GM12873 (cell line): ENCODE results near the gene ADAMTS2.

Source experiments
- TF ChIP-seq, protein P1 (sequence below): IDR thresholded peaks from 2 replicates; pipeline ENCODE4 v1.5.1; 2012; ENCODE audit warnings: low read depth, mild to moderate bottlenecking, moderate library complexity, low read length, control low read depth; ENCODE audit not compliant: insufficient read depth; ENCODE audit errors: missing control alignments

Gene ADAMTS2

DNA sequence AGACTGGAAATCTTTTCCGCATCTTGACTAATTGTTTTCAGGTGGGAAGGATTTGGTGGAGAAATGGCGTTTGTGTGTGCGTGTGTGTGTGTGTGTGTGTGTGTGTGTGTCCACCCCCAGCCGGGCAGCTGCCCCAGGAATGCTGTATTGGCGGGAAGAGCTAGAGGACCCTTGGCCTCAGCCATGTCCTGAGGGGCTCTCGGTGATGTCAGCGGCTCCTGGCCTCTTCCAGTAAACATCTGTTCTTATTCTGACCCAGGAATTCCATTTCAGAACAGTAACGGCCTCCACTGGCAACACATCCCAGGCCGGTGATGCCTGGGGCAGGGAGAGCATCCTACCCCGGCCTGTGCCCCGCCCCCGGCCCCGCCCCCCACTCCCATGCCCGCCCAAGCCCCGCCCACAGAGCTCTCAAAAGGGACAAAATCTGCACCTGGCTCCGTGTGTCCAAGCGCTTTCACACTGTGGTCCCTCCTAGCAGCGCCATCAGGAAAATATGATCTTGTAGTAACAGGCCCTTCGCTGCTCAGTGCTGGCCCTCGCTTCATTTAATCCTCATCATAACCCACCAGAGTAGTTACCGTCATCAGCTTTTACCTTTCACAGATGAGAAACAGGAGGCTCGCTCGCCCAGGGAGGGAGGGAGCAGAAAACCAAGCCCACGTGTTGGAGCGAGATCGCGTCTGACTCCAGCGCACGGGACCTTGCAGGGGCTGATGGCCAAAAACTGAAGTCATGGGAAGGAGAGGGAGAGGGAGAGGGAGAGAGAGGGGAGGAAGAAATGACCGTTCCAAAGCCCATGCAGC lies 18.9 kb downstream of the ADAMTS2 start:
- TF ChIP-seq, protein P1, sequence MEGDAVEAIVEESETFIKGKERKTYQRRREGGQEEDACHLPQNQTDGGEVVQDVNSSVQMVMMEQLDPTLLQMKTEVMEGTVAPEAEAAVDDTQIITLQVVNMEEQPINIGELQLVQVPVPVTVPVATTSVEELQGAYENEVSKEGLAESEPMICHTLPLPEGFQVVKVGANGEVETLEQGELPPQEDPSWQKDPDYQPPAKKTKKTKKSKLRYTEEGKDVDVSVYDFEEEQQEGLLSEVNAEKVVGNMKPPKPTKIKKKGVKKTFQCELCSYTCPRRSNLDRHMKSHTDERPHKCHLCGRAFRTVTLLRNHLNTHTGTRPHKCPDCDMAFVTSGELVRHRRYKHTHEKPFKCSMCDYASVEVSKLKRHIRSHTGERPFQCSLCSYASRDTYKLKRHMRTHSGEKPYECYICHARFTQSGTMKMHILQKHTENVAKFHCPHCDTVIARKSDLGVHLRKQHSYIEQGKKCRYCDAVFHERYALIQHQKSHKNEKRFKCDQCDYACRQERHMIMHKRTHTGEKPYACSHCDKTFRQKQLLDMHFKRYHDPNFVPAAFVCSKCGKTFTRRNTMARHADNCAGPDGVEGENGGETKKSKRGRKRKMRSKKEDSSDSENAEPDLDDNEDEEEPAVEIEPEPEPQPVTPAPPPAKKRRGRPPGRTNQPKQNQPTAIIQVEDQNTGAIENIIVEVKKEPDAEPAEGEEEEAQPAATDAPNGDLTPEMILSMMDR: no peak

DNA sequence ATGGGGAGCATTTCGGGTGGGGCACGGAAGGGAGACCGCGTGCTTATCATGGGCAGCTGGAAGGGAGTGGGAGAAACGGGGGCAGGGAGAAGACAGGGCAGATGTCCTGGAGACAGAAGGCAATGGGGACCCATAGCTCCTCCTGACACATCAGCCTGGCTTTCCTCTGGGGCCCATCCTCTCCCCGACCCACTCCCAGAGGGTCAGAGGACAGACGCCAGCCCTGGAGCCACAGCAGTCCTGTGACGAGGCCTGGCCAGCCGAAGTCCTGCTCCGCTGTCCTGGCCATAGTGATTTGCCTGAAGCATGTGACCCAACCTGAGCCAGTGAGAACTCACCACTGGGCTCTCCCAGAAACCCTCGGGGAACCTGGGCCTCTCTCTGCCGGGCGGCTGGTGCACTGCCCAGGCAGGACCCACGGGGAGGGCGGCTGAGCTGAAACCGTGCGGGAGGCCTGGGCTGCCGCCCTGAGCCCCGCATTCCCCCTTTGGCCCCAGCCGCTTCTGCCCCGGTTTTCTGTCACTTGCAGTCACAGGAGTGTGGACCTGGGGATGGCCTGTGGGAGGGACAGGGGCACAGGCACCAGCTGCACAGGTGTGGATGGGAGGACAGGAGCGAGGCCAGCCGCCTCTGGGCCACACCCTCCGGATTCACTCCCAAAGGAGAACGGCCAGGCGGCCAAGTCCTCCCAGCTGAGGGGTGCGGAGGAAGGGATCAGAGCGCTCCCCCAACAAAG lies 19.8 kb downstream of the ADAMTS2 start:
- TF ChIP-seq, protein P1: no peak

DNA sequence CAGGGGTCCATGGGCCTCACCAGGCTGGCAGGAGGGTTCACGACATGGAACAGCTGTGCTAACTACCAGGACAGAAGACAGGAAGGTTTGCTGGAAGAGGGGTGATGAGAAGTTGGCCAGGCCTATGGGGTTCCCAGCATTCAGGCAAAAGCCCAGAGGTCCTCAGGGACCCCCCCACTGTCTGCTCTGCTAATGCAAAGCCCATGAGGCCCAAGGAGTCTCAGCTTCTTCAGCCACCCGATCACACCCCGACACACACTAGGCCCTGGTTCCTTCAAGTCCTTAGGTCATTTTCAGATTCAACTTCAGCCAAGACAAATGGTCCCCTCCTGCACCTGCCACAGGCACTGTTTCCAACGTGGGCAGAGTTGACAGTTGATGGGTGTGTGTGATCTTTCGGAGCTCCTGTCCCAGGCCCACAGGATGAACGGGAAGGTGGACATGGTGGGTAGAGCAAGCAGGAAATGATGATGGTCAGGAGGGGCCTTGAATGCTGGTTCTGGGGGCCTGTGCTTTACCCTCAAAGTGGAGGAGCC lies 20.4 kb downstream of the ADAMTS2 start:
- TF ChIP-seq, protein P1: no peak

DNA sequence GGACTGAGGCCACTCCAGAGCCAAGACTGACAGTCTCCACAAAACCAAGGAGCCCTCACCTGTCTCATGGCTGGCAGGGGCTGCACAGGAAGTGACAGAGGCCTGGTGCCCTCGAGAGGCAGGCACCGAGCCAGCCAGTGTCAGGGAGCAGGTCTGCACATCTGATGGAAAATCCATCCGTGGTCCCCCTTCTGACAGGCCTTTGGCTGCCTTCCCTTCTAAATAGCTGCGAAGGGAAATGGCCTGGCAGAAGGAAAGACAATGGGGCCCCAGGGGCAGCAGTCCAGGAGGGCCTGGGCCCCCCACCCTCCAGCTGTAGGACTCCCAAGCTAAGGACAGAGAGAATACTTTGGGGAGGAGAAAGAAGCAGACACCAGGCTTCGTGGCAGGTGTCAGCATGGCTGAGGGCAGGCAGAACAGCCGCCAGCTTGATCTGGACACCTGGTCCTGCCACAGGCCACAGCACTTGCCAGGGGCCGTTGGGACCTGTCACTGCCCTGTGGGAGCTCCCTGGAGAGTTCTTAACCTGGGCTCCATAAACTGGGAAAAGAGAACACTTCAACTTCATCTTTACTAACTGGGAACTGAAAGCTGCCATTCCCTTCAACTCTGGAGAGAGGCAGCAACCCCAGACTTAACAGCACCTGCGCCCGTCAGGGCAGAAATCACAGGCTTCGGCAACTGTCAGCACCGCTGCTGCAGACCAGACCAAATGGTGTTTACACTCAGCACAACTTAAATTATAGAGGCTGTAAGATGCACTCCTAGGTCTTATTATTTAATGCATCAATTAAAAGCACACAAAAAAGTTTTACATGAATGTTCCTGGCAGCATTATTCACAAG lies 22.0 kb downstream of the ADAMTS2 start:
- TF ChIP-seq, protein P1: no peak

DNA sequence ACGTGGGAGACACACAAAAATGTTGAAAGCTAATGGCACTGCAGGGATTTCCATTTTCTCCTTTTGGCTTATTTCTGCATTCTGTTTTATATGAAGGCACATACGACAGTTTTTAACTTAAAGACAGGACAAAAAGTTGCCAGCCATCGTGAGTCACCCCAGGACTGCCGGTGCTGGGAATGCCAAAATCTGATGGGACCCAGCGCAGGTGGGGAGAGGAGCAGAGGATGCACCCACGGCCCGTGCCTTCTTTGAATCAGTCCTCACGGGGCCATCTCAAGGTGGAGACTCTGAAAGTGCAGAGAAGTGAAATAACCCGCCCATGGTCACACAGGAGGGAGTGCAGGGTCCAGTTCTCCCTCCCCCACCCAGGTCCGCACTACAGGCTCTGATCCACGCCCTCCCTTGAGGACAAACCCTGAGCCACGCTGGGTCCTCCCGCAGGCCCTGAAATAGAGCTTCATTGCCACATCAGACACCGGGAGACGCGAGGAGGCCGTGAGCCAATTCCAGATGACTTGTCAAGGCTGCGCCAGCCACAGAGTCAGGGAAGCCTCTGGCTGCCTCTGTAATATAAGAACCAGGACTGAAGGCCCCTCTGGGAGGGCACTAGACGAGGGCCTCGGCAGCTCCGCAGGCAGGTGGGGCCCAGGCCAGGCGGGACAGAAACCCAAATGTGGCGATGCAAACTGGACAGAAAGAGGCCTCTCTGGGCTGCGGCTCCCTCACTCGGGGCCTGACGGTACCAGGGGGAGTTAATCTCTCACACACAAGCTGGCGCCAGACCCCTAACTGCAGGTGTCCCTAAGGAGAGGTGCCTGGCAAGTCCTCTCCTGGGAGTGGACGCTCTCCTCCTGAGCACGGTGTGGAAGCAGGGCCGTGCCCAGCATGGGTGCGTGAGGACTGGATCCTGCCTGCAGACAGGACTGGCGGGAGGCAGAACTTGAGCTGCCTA lies 22.9 kb downstream of the ADAMTS2 start:
- TF ChIP-seq, protein P1: no peak

DNA sequence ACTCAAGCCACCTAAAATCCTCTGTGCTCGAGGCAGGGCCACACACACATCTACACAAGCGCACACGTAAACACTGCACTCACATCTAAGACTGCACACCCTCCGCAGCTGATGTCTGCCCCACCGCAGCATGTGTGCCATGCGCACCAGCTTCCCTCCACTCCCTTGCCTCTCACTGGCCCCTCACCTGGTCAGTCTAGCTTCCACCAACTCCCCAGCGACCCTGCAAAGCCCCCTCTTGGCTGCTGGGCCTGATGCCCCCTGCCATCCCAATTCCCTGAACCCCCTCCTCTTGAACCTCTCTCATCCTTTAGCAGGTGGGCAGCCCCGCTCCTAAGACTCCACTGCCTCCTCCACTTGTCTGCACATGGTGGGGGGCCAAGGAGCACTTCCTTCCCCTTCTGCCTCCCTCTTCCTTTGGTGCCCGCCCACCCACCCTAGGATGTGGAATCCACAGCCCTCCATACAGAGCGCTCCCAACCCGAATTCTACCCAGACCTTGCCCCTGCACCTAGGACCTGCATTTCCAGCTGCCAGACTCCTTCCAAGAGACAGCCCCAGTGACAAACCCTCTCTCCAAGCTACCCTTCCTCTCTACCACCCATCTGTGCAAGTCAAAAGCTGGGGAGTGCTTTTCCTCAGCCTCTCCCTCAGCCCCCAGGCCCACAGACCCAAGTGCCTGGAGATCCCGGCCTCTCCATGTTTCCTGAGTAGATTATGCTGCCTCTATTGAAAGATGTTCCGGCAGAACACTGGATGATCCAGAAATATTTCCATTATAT lies 23.9 kb downstream of the ADAMTS2 start:
- TF ChIP-seq, protein P1: no peak
